ENCODE data around the gene NFASC.

NFASC gene

DNA sequence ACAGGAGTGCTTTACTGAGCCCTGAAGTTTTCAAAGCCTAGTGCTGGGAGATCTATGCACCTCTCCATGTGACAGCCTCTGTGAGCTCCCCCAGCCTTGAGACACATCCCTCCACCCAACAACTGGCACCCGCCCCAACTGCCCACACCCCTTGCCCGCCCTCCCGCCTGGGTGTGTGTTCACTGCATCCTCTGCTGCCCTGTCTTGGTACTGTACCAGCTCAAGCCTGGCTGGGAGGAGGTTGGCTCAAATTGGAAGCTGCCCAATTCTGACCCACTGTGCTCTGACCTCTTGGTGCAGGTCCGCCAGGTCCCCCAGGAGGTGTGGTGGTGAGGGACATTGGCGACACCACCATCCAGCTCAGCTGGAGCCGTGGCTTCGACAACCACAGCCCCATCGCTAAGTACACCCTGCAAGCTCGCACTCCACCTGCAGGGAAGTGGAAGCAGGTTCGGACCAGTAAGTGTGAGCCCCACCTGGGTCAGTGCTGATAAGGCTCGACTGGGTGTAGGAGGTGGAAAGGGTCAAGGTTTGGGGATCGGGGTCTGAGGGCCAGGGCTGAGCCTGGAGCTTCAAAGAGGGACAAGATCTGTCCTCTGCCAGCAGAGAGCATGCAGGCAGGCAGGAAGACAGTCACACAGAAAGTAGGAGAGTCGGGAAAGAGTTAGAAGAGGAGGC lies 195.6 kb downstream of the NFASC start:
- no peak overlapping the region for H3K4me3 ChIP-seq
- H3K36me3 ChIP-seq (ENCODE audit: insufficient read depth, low read length) = no peaks in the 10 kb centered on the region
- no peak for TF ChIP-seq FOXP2 (optimal IDR thresholded peaks at IDR 0.05; ENCODE audit: control extremely low read depth, extremely low read length, insufficient read depth)
- no peak for TF ChIP-seq EZH2 (IDR thresholded peaks at IDR 0.05)
- no peak for TF ChIP-seq POLR2AphosphoS5 (IDR thresholded peaks at IDR 0.05; ENCODE audit: borderline replicate concordance, low read depth, low read length)
- H3K9me3 ChIP-seq (ENCODE audit: low read depth, low read length) = no peaks in the 10 kb centered on the region
- no peak for DNase-seq (ENCODE audit: low read depth, low spot score)
- no peak overlapping the region for H3K27ac ChIP-seq
- H3K9ac ChIP-seq (ENCODE audit: insufficient read length) = no peak overlapping the region

DNA sequence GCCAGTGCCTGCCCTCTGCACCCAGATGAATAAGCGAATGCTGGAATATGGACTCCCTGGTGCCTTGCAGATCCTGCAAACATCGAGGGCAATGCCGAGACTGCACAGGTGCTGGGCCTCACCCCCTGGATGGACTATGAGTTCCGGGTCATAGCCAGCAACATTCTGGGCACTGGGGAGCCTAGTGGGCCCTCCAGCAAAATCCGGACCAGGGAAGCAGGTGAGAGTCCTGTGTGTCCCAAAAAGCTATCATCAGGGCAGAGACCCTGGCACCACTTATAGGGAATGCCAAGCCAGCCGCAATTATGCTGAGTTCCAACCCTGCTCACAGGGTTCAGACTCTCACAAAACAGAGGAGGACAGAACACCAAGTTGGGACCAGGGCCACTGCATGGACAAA lies 196.4 kb downstream of the NFASC start:
- Histone ChIP-seq H3K4me3 (no peak overlapping the region), H3K27ac (no peak overlapping the region), H3K9ac (ENCODE audit: insufficient read length) (no peak overlapping the region), H3K36me3 (ENCODE audit: insufficient read depth, low read length) (no peaks in the 10 kb centered on the region), H3K9me3 (ENCODE audit: low read depth, low read length) (no peaks in the 10 kb centered on the region)
- DNase-seq (ENCODE audit: low read depth, low spot score) = no peak
- TF ChIP-seq POLR2AphosphoS5 (IDR thresholded peaks at IDR 0.05; ENCODE audit: borderline replicate concordance, low read depth, low read length) (no peak), FOXP2 (optimal IDR thresholded peaks at IDR 0.05; ENCODE audit: control extremely low read depth, extremely low read length, insufficient read depth) (no peak), EZH2 (IDR thresholded peaks at IDR 0.05) (no peak)

DNA sequence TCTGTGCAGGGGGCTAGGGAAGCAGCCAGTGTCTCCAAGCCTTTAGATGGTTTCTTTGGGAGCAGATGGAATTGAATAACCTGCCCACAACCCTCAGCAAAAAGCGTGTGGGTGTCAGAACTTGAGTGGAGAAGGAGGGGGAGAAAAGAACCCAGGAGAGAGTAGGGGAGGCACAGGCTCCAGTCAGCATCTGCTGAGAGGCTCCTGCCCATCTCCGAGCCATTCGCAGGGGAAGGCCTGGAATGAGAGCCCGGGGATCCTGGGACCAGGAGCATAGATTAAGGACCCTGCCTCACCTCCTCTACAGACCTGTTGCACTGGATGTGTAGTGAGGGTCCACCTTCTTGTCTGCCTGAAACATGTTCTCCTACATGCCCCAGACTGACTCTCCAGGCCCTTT lies 197.3 kb downstream of the NFASC start:
- Histone ChIP-seq H3K36me3 (ENCODE audit: insufficient read depth, low read length) (no peaks in the 10 kb centered on the region), H3K27ac (no peak overlapping the region), H3K4me3 (no peak overlapping the region), H3K9me3 (ENCODE audit: low read depth, low read length) (no peaks in the 10 kb centered on the region), H3K9ac (ENCODE audit: insufficient read length) (no peak overlapping the region)
- no peak for DNase-seq (ENCODE audit: low read depth, low spot score)
- no peak for TF ChIP-seq FOXP2 (optimal IDR thresholded peaks at IDR 0.05; ENCODE audit: control extremely low read depth, extremely low read length, insufficient read depth)
- no peak for TF ChIP-seq EZH2 (IDR thresholded peaks at IDR 0.05)
- TF ChIP-seq POLR2AphosphoS5 (IDR thresholded peaks at IDR 0.05; ENCODE audit: borderline replicate concordance, low read depth, low read length) = no peak

DNA sequence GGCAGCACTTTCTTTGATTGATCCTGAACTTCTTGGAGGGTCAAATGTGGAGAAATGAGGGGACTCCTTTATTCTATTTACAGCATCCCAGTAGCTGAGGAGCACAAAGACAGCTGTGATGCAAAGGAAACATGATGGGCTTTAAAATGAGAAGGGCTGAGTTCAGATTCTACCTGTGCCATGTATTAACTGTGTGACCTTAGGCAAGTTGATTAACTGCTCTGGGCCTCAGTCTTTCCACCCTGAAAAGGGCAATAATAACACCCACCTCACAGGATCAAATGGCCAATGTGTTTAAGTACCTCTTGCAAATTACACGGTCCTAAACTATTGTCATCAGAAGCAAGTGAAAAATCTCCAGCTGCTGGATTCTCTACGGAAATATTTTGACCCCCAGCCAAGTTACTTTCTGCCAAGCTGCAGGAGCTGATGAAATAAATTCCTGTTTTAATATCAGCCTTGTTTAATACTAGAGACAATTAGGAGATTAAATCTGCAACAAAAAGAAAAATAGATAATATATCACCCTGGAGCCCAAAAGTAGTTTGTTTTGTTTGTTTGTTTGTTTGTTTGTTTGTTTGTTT lies 197.9 kb downstream of the NFASC start:
- Histone ChIP-seq H3K4me3 (no peak overlapping the region), H3K9me3 (ENCODE audit: low read depth, low read length) (no peaks in the 10 kb centered on the region), H3K36me3 (ENCODE audit: insufficient read depth, low read length) (no peaks in the 10 kb centered on the region), H3K27ac (no peak overlapping the region), H3K9ac (ENCODE audit: insufficient read length) (no peak overlapping the region)
- no peak for DNase-seq (ENCODE audit: low read depth, low spot score)
- TF ChIP-seq EZH2 (IDR thresholded peaks at IDR 0.05) (no peak), POLR2AphosphoS5 (IDR thresholded peaks at IDR 0.05; ENCODE audit: borderline replicate concordance, low read depth, low read length) (no peak), FOXP2 (optimal IDR thresholded peaks at IDR 0.05; ENCODE audit: control extremely low read depth, extremely low read length, insufficient read depth) (no peak)

DNA sequence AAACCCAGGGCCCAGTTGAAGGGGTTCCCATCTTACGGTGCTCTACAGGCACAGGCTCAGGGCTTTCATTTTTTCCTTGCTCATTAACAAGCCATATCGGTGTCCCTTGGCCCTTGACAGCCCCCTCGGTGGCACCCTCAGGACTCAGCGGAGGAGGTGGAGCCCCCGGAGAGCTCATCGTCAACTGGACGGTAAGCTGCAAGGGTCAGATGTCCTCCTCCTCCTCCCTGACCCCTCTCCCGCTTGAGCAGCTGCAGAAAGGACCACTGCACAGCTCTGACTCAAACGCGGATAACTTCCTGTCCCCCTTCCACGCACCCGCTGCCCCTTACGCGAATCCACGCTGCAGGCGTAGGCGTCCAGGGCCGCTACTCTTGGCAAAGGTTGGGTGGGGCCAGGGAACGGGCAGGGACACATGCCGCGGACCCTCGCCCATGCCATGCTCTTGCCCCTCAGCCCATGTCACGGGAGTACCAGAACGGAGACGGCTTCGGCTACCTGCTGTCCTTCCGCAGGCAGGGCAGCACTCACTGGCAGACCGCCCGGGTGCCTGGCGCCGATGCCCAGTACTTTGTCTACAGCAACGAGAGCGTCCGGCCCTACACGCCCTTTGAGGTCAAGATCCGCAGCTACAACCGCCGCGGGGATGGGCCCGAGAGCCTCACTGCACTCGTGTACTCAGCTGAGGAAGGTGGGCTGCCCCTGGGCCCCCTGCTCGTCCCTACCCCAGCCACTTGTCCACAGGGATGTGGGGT lies 198.9 kb downstream of the NFASC start:
- TF ChIP-seq FOXP2 (optimal IDR thresholded peaks at IDR 0.05; ENCODE audit: control extremely low read depth, extremely low read length, insufficient read depth) (no peak), EZH2 (IDR thresholded peaks at IDR 0.05) (no peak), POLR2AphosphoS5 (IDR thresholded peaks at IDR 0.05; ENCODE audit: borderline replicate concordance, low read depth, low read length) (no peak)
- DNase-seq (ENCODE audit: low read depth, low spot score) = no peak
- H3K4me3 ChIP-seq = no peak overlapping the region
- no peaks in the 10 kb centered on the region for H3K9me3 ChIP-seq (ENCODE audit: low read depth, low read length)
- H3K36me3 ChIP-seq (ENCODE audit: insufficient read depth, low read length) = no peaks in the 10 kb centered on the region
- H3K9ac ChIP-seq (ENCODE audit: insufficient read length) = no peak overlapping the region
- no peak overlapping the region for H3K27ac ChIP-seq

DNA sequence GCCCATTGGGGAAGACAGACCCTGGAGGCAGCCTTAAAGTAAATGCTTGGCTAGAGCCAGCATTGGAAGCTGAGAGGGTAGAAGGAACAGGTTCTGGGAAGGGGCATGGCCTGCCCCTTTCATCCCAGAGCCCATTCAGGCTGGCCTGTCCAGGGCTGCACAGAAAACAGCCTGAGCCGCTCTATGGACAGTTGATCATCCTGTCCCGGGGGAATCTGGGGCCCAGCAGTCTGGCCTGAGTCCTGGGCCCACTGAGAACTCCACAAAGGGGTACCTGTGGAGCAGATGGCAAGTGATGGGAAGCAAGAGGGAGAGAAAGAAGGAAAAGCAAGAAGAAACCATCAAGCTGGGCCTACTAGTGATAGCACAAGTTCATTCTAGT lies 200.4 kb downstream of the NFASC start:
- H3K9me3 ChIP-seq (ENCODE audit: low read depth, low read length) = no peaks in the 10 kb centered on the region
- no peaks in the 10 kb centered on the region for H3K36me3 ChIP-seq (ENCODE audit: insufficient read depth, low read length)
- TF ChIP-seq FOXP2 (optimal IDR thresholded peaks at IDR 0.05; ENCODE audit: control extremely low read depth, extremely low read length, insufficient read depth) (no peak), POLR2AphosphoS5 (IDR thresholded peaks at IDR 0.05; ENCODE audit: borderline replicate concordance, low read depth, low read length) (no peak), EZH2 (IDR thresholded peaks at IDR 0.05) (no peak)
- DNase-seq (ENCODE audit: low read depth, low spot score) = no peak
- no peak overlapping the region for H3K27ac ChIP-seq
- H3K9ac ChIP-seq (ENCODE audit: insufficient read length) = no peak overlapping the region
- H3K4me3 ChIP-seq = no peak overlapping the region

DNA sequence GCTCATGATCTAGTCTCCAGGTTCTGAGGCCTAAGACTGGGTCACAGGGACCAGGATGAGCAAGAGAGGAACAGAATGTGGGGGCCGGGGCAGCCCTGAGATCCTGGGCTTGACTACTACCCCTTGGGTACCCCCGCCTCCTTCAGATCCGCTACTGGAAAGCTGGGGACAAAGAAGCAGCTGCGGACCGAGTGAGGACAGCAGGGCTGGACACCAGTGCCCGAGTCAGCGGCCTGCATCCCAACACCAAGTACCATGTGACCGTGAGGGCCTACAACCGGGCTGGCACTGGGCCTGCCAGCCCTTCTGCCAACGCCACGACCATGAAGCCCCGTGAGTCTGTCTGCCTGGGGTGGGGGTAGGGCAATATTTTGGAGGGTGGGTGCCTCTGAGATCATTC lies 201.1 kb downstream of the NFASC start:
- no peak for DNase-seq (ENCODE audit: low read depth, low spot score)
- H3K9me3 ChIP-seq (ENCODE audit: low read depth, low read length) = no peaks in the 10 kb centered on the region
- H3K9ac ChIP-seq (ENCODE audit: insufficient read length) = no peak overlapping the region
- no peaks in the 10 kb centered on the region for H3K36me3 ChIP-seq (ENCODE audit: insufficient read depth, low read length)
- H3K27ac ChIP-seq = no peak overlapping the region
- TF ChIP-seq FOXP2 (optimal IDR thresholded peaks at IDR 0.05; ENCODE audit: control extremely low read depth, extremely low read length, insufficient read depth) = no peak
- no peak for TF ChIP-seq POLR2AphosphoS5 (IDR thresholded peaks at IDR 0.05; ENCODE audit: borderline replicate concordance, low read depth, low read length)
- TF ChIP-seq EZH2 (IDR thresholded peaks at IDR 0.05) = no peak
- H3K4me3 ChIP-seq = no peak overlapping the region

DNA sequence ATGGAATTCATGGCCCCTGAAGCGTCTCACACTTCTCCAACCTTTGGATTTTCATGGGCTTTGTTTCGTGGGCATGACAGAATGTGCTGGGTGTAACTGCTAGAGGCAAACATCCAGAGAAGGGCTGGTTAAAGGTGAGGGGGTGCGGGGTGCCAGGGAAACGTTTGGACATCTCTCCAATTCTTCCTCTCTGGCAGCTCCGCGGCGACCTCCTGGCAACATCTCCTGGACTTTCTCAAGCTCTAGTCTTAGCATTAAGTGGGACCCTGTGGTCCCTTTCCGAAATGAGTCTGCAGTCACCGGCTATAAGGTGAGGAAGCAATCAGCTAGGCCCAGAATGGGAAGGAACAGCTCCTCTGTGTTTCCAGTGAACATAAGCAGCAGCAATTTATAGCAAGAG lies 201.6 kb downstream of the NFASC start:
- H3K9me3 ChIP-seq (ENCODE audit: low read depth, low read length) = no peaks in the 10 kb centered on the region
- TF ChIP-seq FOXP2 (optimal IDR thresholded peaks at IDR 0.05; ENCODE audit: control extremely low read depth, extremely low read length, insufficient read depth) = no peak
- TF ChIP-seq POLR2AphosphoS5 (IDR thresholded peaks at IDR 0.05; ENCODE audit: borderline replicate concordance, low read depth, low read length) = no peak
- TF ChIP-seq EZH2 (IDR thresholded peaks at IDR 0.05) = no peak
- no peak overlapping the region for H3K4me3 ChIP-seq
- no peak overlapping the region for H3K27ac ChIP-seq
- H3K9ac ChIP-seq (ENCODE audit: insufficient read length) = no peak overlapping the region
- DNase-seq (ENCODE audit: low read depth, low spot score) = no peak
- H3K36me3 ChIP-seq (ENCODE audit: insufficient read depth, low read length) = no peaks in the 10 kb centered on the region
